Measurements from ENCODE around the gene PIEZO1.

The PIEZO1 gene

GRCh38 chr16:88816736-88817535 is 31.9 kb upstream of the PIEZO1 start:
- H3K4me3 ChIP-seq (ENCODE audit: control insufficient read depth, low read depth, low read length), result no peak overlapping the region
- no peak for DNase-seq (ENCODE audit: low read depth)
- TF ChIP-seq CTCF (IDR thresholded peaks at IDR 0.05; ENCODE audit: control insufficient read depth, insufficient read depth, low read depth, low read length, missing control alignments), result no peak

DNA sequence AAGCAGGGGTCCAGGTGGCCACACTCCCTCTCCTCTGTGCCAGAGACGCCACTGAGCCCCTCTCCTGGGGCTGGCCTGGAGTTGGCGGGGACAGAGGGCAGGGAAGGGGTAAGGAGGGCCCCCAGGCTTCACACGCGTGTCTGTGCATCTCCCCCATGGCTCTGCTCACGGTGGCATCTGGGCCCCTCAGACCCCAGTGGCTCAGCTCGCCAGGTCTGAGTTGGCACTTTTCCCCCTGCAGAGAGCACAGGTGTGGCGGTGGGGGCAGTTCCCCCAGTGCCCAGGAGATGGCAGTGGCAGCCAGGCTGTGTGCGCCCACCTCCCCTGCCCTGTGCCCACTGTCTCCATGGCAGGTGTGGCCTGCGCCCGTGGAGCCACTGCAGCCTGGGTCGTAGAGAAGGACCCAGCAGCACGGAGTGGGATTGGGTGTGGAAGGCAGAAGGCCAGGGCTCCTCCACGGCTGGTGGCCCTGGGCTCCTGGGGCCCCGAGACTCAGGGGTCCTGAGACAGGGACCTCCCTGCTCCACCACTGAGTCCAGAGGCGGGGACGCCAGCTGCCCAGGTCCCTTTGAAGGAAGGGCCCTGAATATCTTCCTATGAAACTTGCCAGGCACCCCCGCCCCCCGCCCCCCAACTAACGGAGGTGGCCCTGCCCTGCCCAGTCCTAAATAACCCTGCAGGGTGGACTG is 31.0 kb upstream of the PIEZO1 start:
- no peak for DNase-seq (ENCODE audit: low read depth)
- H3K4me3 ChIP-seq (ENCODE audit: control insufficient read depth, low read depth, low read length), result no peak overlapping the region
- TF ChIP-seq CTCF (IDR thresholded peaks at IDR 0.05; ENCODE audit: control insufficient read depth, insufficient read depth, low read depth, low read length, missing control alignments), result peak; percentile 78

DNA sequence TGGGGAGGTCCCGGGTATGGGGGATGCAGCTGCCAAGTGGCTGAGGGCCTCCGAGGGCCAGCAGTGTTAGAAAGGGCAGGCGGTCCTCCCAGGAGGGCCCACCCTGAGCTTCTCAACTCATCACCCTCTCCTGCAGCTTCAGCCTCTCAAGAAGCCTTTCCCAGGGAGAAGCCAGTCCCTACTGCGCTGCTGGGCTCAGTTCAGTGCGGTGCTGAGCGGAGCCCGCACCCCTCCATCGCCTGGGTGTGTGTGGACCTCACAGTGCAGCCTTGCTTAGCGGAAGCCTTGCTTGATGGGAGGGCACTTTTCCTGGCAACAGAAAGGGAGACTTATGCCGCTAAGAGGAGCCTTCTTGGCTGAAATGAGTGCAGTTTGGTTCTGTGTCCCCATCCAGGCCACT is 30.2 kb upstream of the PIEZO1 start:
- H3K4me3 ChIP-seq (ENCODE audit: control insufficient read depth, low read depth, low read length), result no peak overlapping the region
- DNase-seq (ENCODE audit: low read depth), result no peak
- no peak for TF ChIP-seq CTCF (IDR thresholded peaks at IDR 0.05; ENCODE audit: control insufficient read depth, insufficient read depth, low read depth, low read length, missing control alignments)

- DNase-seq (ENCODE audit: low read depth), result no peak
- no peak for TF ChIP-seq CTCF (IDR thresholded peaks at IDR 0.05; ENCODE audit: control insufficient read depth, insufficient read depth, low read depth, low read length, missing control alignments)
- no peak overlapping the region for H3K4me3 ChIP-seq (ENCODE audit: control insufficient read depth, low read depth, low read length)
Measured at GRCh38 chr16:88814144-88814502, 29.1 kb upstream of the PIEZO1 start.

DNA sequence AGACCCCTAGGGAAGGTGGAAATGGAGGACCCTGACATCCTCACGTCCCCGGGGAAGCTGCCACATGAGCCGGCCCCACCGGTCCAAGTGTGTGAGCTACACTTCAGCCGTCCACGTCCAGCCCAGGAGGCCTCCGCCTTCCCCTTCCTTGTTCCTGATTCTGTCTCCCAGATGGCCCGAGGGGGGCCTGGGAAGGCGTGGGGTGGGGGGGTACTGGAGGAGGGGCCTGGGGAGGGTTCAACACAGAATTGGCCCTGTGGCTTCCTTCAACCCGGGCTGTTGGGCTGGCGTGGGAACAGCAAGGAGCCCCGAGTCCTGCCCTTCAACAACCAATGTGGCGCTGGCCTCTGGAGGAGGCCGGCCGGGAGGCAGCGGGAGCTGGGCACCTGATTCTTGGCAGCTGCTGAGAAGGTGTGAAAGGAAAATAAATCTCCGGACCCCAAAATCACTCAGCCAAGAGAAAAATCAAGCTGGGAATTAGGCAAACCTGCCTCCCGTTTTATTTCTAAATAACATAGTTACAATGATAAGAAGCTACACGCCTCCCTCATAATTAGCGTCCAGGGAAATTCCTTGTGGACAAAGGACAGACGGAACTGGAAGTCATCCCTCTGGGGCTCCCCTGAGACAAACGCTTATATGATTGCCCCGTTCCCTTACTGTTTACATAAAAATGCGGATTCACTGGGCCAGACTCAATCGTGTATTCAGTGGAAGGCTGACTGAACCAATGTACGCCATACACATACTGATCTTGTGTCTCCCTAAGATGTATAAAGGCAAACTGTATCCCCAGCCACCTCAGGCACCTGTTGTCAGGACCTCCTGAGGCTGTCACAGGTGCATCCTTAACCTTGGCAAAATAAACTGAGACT is 28.5 kb upstream of the PIEZO1 start:
- no peak for DNase-seq (ENCODE audit: low read depth)
- no peak overlapping the region for H3K4me3 ChIP-seq (ENCODE audit: control insufficient read depth, low read depth, low read length)
- TF ChIP-seq CTCF (IDR thresholded peaks at IDR 0.05; ENCODE audit: control insufficient read depth, insufficient read depth, low read depth, low read length, missing control alignments), result no peak

GRCh38 chr16:88812513-88813268 is 27.7 kb upstream of the PIEZO1 start:
- peak overlapping the region; percentile 61 for H3K4me3 ChIP-seq (ENCODE audit: control insufficient read depth, low read depth, low read length)
- TF ChIP-seq CTCF (IDR thresholded peaks at IDR 0.05; ENCODE audit: control insufficient read depth, insufficient read depth, low read depth, low read length, missing control alignments), result no peak
- DNase-seq (ENCODE audit: low read depth), result no peak
